Endometrial microvascular endothelial cells (primary cell): ENCODE data around the gene ACADSB. TPM values are rescaled to one million over a fixed set of nuclear protein-coding genes. Genes with fewer than 3 reads are reported as not detected.

Source experiments
- in situ Hi-C: cut with HindIII; loops from 2 replicates; pipeline ENCODE4 v1.10.0; 2017; ENCODE audit warnings: low sequenced_read_pairs, low pct_unique_long_range_greater_than_20kb; ENCODE audit errors: inconsistent ontology term
- total RNA-seq: library from RNA; depleted of rRNA; stranded (reverse); fragments of >200 nt; gene quantifications from one replicate; pipeline ENCODE4 v1.2.3, GENCODE V29; 2015; ENCODE audit errors: inconsistent ontology term

ACADSB gene
- total RNA-seq, 1 donor from 2014 or later, result 4.8 TPM

DNA sequence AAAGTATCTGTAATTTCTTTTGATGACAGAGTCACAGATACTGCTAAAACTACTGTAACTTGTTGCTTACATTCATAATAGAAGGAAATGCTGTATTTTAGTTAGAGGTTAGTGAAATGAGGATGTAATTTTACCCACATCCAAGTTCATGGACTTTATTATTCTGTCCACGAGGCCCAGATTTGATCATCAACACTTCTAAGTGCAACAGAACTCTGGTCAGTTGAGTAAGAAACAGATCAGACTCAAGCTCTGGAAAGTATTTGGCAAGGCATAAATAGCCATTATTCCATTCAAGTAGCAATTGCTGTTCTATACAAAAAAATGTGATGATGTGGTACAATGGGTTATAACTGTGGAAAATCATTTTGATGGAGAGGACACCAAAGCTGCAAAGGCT, 22.3 kb downstream of the ACADSB start:
- in situ Hi-C loops, result no loop called here

DNA sequence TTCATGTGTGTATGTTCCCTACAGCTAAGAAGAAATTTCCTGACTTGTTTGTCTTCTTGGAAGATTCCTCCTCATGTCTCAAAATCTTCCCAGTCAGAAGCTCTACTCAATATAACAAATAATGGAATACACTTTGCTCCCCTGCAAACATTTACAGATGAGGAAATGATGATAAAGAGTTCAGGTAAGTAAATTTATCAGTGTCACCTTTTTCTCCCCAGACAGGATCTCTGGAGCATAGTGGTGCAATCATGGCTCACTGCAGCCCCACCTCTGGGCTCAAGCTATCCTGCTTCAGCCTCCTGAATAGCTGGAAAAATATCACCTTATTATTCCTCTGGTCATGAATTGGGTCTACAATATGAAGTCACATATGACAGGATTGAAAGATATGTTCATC, 25.5 kb downstream of the ACADSB start:
- in situ Hi-C loops, result no loop called here

DNA sequence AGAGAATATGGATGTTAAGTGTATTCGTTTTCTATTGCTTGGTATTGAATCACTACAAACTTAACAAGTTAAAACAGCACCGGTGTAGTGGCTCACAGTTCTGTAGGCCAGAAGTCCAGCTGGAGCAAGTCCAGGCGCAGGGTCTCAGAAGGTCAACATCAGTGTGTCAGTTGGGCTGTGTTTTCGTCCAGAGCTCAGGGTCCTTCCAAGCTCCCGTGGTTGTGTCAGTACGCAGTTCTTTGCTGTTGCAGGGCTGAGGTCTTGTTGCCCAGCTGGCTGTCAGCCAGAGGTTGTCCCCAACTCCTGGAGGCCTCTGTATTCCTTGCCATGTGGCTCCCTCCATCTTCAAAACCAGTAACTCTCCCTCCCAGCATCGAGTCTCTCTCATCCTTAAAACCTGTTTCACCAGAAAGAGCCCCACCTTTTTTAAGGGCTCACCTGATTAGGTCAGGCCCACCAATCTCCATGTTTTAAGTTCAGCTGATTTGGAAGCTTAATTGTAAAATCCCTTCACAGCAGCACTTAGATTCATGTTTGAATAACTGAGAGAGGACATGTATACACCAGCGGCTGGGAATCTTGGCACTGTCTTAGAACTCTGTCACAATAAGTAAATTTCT, 26.8 kb downstream of the ACADSB start:
- in situ Hi-C loops, result no loop called here

DNA sequence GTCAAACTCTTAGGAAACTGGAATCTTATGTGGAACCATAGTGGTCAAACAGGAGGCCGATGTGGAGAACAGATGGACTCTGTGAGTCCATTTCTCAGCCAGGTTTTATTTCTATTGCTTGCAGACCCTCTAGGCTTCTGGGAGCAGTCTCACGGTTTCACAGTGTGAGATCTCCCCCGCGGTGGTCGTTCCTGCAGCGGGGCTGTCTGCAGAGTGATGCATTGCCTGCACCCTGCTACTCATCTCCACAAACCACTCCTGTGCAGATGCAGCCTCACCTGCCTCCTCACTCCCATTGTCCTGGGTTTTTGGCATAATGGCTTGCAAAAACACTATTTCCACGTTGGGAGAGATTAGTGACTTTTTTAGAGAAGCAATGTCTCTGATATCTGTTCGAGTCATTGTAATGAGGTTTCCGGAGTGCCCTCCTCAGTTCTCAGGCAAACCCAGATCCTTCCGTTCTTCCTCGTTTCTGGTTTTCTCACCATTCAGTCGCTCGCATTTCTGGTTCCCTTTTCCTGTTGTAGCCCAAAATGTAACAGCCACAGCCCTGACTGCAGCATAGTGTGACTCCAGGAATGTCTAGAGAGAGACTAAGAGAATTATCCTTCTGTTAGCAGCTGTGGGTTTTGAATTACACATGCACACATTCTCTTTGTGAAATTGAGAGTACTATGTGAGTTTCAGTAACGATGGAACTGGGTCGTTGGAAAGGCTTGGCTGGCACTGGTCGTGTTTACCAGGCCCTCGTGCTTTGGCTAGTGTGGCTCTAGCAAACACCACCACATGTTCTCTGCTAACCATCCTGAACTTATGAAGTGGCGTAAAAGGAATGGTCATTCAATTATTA, 30.2 kb downstream of the ACADSB start:
- in situ Hi-C loops, result no loop called here

DNA sequence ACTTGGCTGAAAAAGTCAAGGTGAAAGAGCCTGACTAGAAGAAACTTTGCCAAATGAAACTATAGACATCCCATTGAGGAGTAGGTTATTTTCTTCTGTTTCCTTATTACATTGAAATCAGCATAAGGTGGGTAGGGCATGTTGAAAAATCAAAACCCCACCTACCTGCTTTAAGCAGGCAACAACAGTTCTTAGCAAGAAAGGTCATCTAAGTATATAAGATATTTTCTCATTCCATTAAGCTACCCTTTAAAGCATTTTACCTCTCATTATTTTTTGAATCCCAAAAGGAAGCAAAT, 30.8 kb downstream of the ACADSB start:
- in situ Hi-C loops, result no loop called here

DNA sequence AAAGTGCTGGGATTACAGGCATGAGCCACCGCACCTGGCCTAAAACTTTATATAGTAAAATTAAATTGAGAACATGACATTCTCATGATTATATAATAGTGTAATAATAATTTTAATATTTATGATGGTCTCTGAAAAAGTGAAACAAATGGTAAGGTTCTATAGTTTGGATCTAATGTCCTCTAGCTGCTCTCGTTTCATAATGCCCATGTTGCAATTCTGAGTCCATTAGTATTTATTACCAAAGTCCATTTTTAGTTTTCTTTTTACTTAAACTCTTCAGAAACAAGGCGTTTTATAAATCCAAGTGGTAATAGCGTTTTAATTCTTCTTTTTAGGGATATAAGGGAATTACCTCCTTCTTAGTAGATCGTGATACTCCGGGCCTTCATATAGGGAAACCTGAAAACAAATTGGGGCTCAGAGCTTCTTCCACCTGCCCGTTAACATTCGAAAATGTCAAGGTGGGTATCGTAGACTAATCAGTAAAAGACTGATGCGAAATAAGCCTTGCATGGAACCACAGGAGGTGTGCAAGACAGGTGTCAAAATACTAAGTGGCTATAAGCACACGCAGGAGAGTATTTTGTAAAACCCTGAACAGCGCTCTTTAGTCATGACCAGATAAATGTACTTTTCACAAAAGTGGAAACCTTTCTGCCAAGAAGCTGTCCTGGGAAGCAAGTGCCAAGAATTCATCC, 34.1 kb downstream of the ACADSB start:
- in situ Hi-C loops, result no loop called here

DNA sequence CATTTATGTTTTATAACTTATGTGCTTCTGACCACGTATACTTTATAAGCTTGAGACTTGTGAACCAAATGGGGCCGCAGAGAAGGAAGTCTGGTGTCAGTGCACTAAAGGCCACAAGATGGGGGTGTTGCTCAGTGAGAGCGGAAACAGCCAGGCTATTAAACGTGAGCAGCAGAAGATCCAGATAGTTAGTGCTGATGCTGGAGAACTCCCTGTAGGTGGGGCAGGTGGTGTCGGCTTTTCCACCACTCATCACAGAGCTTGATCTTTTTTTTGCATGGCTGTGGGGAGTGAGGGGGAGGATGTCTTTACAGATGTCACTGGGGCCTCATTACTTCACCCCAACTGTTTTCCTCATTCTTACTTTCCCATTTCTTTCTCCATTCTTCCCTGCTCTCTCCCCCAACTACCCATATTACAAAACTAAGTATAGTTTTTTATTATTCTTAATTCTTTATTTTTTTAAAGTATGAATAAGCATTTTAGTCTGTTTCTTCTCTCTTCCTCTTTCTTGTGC, 34.7 kb downstream of the ACADSB start:
- in situ Hi-C loops, result no loop called here

DNA sequence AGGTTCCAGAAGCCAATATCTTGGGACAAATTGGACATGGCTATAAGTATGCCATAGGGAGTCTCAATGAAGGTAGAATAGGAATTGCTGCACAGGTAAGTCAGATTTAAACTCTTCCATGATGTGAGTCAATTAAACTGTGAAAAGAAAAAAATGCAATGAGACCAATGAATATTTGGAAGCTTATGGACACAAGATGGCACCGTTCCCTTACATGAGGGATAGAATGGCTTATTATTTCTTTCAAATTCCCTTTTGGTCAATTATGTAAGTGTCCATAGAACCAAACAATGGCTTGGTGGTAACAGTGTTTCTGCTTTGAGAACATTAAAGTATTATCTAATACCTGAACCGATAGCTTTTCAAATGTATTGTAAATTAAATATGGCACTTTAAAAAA, 35.6 kb downstream of the ACADSB start:
- in situ Hi-C loops, result no loop called here

DNA sequence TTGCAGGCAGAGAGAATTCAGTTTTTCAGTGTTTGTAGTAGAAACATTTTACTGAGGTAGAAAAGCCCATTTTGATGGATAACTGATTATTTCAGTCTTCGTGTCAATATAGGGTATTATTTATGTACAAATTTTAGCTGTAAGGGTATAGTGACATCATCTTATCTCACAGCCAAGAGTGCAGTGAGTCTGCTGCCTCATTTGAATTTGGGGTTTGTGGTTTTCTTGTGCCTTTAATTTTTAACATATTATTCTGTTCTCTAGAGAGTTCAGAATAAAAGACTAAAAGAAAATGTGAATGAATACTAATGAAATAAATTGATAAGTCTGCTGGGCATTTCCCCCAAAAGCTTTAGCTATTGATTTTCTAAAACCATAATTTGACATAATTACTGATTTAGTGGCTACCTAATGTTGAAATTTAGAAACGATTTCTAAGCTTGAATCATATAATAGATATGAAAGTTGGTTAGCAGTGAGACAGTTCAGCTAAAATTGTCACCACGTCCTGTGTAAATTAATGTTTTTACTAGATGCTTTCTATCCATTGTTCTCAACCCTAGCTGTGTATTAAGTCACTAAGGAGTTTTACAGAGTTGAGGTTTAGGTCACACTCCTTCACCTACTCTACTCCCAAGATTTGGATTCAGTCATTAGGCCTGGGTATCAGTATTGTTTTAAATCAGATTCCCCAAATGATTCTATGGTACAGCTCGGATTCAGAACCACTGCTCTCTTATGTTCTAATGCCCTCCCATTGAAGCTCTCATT, 37.3 kb downstream of the ACADSB start:
- in situ Hi-C loops, result no loop called here

DNA sequence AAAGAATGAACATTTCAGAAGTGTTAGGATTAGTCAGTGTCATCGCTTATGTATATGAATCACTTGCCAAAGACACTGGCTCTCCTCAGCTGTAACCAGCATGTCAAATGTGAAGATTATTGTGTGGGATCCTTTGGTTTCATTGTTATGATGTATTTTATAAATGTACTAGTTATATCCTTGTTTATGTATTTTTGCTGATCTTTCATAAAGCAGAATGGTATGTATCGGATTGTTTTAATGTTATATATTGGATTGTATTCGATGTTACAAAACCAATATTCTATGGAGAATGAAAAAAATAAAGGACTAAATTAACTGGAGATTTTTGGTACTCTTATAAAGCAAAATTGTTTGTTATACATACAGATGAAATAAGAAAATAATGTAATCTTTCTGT, 49.2 kb downstream of the ACADSB start:
- in situ Hi-C loops, result no loop called here

DNA sequence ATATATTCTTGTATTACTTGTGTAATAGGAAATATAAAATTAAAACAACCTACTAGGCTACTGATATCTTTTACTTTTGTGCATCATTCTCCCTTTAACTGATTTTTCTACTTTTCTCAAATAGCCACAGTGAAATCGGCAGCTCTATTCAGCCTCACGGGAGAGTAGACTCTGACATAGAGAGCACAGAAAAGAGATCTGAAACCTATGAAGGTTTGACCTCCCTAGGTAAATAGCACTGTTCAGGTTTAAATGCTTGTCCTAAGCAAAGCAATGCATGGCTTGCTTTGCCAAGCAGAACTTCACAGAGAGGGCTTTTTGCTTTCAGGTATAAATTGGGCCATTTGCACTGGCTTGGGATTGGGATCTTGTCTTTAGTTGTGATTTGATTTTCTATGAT, 53.1 kb downstream of the ACADSB start:
- in situ Hi-C loops, result no loop called here

DNA sequence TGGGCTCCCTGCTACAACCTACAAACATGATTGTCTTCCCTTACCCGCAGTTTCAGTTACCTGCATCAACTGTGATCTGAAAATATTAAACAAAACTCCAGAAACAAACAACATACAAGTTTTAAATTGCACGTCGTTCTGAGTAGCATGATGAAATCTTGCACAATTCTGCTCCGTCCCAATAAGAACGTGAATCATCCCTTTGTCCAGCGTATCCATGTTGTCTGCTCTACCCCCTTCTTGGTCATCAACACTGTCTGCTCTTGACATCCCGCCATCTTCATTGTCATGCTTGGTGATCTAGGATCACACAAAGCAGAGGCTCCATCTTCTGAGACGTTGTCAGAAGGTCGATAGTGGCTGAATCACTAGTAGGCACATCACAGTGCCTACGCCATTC, 53.9 kb downstream of the ACADSB start:
- in situ Hi-C loops, result no loop called here

DNA sequence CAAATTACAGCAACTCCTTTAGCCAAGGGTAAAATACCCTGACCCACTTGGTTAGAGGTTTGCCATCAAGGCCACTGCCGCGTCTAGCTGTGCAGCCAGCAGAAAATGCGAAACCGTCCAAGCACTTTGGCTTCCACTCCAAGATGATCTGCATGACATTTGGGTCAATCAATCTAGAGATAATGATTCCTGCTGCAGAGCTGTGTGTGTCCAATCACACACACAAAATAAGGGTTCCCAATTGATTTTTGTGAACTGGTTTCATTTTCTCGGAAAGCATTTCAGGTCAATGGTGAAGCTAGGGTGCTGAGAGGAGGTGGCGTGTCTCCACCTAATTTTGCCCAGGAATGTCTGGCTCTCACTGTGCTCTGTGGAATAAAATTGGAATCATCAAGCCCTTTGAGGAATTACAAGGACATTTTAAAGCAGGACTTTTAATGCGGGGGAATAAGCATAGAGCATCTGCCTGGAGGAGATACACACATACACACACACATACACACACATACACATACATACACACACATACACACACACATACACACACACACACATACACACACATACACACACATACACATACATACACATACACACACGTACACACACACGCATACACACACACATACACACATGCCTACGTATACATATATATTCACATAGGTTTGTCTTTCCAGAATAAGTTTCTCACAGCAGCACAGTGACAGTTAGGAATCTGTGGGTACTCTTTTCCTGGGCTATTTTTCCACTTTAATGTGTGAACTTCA, 59.5 kb downstream of the ACADSB start:
- in situ Hi-C loops, result no loop called here

DNA sequence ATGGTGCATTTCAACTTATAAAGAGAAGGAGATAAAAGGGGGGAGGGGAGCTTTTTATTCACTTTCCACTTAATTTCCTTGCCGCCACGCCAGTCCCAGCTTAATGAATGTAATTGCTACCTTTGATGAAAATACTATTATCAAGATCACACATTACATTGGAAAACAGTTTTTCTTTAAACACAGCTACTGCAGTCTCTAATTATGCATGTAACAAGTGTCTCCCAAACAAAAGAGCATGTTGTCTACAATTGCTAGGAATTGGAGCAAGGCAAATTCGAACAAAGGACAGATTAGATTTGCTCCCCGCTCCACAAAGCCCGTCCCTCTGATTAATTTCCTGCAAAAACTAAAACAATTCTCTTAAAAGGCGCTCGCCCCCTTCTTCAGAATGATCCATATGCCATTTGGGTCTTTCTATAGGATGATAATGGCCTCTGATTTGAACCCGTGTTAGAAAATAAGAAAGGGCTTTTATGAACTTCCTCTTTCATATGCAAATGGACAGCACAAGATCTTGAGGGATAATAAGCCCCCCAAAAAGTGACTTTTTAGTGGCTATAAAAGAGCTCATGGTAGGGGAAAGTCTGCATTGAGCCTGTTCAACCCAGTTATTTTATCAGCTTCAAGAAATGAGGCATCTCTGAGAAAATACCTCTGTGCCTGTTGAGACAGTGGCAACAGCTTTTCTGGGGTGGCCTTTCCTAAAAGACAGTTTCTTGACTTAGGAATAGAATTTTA, 60.6 kb downstream of the ACADSB start:
- in situ Hi-C loops, result no loop called here

DNA sequence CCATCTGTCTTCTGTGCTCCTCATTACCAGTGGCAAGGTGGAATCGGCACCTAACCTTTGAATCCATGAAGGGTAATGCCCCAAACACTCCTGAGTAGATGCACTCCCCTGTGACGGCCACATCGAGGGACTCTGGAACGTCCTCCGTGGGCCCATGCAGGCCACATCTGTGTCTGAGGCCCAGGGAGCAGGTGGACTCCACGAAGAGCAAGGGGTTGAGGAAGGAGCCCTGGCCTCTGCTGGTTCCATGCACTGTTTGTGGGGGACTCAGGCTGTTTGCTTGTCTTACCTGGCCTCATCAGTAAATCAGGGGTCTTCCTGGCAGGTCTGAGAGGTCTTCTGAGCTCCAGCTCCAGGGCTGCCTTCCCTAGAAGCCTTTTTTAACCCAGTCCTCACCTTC, 64.4 kb downstream of the ACADSB start:
- in situ Hi-C loops, result no loop called here

DNA sequence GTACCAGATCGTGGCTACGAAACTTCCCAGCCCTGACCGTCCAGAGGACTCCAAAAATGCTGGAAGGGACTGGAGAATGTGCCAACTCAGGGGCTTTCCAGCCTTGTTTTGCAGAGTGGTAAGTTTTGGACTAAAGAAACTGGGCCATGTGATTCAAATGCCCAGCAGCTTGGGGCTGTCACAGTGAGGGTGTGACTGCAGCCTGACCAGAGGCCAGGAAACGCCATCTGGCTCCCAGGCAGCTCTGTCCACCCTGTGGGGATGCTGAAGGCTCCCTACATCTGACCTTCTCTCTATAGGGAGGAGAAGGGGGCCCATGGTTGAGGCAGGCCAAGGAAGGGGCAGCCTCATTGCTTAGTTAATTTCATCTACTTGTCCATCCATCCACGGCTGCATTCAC, 65.4 kb downstream of the ACADSB start:
- in situ Hi-C loops, result no loop called here

DNA sequence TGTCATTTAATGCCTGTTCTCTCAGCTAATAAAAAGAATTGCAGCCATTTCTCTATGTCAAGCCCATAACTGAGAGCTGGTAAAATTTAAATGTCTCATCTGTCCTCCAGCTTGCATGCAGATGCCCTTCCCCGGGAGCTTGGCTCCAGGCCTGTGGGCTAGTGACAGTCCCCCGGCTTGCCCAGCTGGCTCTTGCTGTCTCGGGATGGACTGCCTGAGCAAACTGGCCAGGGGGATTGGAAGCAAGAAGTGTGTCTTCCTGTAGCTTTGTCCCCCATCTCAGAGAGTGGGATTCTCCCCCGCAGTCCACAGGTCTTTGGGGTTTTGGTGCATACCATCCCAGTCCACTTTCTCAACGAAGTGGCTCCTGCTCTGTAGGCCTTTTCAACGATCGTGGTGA, 73.1 kb downstream of the ACADSB start:
- in situ Hi-C loops, result no loop called here

DNA sequence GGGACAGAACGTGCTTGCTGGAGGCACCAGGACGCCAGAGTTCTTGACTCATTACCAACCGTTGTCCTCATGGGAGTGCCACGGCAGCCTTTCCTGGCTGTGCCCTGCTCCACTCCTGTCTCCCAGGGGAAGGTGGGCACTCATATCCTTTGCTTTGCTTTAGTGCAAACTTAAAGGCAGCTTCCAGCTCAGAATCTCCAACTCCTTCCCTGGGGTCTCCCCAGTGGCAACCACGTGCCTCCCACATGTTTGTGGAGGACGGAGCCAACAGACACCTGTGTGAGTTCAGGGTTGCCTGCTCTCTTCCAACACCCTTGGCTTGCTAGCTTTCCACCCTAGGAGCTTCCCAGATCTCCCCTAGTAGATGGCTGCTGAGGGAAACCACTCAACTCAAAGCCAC, 75.0 kb downstream of the ACADSB start:
- in situ Hi-C loops, result no loop called here
